SW480 (cell line): ENCODE results near the gene UPF1.
"Not testable (repeated sequence)": the region's sequence is repeated elsewhere in the genome, so short reads cannot be mapped to it uniquely, and the experiment has no call there.

ENCODE experiments used
- DNase-seq: peaks from one replicate; pipeline ENCODE4 v3.0.0-alpha.2; 2016; ENCODE audit warnings: low spot score

Gene UPF1

DNA sequence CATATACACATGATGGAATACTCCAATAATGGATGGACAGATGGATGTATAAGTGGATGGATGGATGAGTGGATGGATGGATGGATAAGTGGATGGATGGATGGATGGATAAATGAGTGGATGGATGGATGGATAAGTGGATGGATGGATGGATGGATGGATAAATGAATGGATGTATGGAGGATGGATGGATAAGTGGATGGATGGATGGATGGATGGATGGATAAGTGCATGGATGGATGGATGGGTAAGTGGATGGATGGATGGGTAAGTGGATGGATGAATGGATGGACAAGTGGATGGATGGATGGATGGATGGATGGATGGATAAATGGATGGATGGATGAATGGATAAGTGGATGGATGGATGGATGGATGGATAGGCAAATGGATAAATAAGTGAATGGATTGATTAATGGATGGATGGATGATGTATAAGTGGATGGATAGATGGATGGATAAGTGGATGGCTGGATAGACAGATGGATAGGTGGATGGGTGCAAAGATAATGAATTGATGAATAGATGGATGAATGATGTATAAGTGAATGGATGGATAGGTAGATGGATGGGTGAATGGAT is 32.3 kb upstream of the UPF1 start:
- DNase-seq = no peak

DNA sequence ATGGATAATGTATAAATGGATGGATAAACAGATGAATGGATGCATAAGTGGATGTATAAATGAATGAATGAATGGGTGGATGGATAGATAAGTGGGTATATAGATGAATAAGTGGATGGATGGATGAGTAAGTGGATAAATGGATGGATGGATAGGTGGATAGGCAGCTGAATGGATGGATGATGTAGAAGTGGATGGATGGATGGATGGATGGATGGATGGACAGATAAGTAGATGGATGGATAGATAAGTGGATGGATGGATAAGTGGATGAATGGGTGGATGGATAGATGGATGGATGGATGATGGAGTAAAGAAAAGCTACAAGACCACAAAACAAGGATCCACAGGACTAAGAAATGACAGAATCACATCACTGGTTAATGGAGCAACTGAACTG is 31.7 kb upstream of the UPF1 start:
- DNase-seq = no peak

DNA sequence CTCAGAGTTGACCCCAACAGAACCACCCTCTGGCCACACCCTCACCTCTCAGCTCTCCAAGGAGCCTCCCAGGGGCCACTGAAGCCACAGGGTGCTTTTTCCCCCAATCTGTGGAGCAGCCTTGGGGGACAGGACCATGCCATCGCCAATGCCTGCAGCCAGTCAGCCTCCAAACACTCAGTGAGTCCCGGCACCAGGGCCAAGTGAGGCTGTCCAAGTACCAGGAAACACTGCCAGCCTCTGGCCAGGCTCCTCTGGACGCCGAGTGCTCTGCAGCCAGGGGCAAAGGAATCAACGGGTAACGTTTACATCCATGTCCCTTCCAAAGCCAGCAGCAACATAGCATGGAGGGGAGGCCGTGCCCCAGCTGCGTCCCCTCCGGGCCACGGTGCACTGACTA is 31.1 kb upstream of the UPF1 start:
- DNase-seq = no peak

DNA sequence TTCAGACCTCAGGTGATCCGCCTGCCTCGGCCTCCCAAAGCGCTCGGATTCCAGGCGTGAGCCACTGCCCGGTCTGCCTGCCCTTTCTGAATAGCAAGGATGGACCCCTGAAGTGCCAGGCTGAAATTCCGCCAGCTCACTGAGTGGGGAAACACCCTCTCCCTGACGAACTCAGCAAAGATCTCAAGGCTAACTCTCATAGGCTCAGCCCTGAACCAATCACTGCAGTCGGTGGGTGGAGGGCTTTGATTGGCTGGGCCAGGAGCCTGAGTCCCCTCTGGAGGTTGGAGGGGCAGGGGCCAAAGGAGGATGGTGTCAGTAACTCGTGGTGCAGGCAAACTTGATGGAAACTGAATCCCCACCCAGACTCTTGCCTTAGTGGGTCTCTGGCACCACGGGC is 29.4 kb upstream of the UPF1 start:
- DNase-seq = no peak

DNA sequence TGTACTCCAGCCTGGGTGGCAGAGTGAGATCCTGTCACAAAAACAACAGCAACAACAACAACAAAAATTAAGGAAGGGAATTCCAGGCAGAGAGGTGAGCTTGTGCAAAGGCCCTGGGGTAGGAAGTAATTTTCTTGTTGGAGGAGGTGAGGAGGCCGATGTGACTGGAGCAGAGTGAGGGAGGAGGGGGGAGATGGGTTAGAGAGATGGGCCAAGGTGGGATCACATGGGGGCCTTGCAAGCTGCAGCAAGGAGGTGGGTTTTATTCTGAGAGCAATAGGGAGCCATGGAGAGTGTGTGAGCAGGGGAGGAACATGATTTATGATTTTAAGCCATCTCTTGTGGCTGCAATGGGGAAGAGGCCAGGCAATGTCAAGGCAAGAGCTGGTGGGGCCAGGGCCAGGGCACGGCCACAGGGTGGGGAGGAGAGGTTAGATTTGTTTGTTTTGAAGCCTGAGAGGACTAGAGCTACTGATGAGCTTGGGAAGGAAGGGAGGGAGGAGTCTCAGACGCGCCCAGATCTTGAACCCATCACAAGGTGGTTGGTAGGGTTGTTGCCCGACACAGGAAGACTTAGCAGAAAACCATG is 28.1 kb upstream of the UPF1 start:
- no peak for DNase-seq

DNA sequence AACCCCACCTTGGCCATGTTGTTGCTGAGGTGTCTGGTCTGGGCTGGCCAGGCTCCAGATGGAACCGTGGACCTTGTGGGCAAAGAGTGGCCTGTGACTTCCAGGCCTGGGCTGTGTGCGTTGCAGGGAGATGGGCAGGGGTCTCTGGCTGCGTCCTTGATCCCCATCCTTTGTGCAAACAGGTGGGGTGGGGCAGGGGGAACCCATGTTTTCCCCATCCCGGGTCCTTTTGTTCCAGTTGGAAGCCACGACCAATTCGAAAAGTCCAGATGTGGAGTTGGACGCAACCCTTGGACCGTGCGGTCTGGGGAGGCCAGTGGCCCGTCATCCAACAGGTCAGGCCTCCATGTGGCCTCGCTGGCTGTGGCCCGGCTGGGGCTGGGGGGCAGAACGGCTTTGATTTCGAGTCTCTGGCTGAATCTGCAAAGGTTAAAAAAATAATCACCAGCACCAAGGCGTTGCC is 27.6 kb upstream of the UPF1 start:
- DNase-seq = no peak

DNA sequence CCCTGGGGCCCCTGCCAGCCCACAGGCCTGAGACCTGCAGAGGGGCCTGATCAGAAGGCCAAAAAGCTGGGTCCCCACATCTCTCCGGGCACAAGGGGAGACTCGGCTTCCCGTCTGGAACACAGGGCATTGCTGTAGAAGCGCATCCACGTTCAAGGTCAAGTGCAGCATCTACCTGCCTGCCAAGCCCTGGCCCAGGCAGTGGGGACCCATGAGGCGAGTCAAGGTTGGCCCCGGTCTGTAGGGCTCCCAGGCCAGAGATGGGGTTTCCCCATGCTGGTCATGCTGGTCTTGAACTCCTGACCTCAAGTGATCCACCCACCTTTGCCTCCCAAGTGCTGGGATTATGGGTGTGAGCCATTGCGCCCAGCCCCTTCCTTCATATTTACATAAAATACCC is 27.1 kb upstream of the UPF1 start:
- no peak for DNase-seq

DNA sequence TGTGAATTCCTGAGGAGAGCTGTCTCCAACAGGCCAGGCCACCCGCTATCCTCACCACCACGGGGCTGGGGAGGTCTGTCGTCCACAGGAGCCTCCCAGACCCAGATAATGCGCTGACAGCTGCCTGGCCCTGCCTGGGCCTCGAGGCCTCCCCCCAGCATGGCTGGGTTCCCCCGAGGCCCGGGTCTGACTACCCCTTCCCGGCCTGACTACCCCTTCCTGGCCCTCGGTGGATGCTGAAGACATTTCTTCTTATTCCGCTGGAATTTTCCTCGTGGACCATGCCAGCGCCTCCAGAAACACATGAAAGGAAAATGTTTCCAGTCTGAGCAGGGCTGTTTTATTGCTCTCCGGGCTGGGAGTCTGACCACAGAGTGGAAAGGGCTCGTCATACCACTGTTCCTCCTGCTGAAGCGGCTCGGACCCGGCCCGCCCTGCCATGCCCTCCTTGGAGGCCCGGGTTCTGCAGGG is 23.9 kb upstream of the UPF1 start:
- no peak for DNase-seq

DNA sequence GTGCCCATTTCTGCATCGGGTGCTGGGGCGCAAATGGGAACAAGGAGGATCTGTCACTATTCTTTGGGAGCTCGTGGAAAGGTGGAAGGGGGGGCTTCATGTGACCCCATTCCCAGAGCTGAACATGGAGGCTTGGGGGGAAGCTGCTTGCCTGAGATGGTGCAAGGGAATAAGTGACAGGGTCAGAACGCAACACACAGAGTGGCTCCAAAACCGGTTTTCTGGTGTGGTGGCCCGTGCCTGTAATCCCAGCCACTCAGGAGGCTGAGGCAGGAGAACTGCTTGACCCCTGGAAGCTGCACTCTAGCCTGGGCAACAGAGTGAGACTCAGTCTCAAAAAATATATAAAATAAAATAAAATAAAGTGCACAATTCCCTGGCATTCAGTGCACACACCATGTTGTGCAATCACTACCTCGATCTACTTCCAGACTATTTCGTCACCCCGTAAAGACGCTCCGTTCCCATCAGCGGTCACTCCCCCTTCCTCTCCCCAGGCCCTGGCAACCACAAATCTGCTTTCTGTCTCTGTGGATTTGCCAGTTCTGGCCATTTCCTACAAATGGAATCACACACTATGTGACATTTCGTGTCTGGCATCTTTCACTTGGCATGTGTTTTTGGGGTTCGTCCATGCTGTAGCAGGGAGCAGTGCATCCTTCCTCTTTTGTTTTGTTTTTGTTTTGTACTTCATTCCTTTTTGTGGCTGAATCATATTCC is 22.4 kb upstream of the UPF1 start:
- DNase-seq = no peak

DNA sequence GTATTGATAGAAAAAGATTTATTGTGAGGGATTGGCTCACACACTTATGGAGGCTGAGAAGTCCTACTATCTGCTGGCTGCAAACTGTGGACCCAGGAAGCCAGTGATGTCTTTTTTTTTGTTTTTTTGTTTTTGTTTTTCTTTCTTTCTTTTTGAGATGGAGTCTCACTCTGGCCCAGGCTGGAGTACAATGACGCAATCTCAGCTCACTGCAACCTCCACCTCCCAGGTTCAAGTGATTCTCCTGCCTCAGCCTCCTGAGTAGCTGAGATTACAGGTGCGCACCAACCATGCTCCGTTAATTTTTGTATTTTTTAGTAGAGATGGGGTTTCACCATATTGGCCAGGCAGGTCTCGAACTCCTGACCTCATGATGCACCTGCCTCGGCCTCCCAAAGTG is 20.1 kb upstream of the UPF1 start:
- DNase-seq = not testable (repeated sequence)

DNA sequence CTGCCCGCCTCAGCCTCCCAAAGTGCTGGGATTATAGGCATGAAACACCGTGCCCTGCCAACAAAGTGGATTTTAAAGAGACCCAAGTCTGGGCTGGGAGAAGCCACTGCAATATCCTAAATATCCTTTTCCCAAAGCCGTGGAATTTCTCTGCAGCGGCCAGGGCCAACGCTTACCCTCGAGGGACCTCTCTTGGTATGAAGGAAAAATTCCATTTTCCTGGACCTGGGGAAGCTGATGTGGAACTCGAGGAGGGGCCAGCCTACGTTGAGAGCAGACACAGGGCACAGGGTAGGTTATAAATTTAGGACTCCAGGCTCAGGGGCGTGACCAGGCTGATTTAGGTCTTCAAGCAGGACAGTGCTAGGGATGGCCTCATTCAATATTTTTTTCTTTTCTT is 17.7 kb upstream of the UPF1 start:
- no peak for DNase-seq

DNA sequence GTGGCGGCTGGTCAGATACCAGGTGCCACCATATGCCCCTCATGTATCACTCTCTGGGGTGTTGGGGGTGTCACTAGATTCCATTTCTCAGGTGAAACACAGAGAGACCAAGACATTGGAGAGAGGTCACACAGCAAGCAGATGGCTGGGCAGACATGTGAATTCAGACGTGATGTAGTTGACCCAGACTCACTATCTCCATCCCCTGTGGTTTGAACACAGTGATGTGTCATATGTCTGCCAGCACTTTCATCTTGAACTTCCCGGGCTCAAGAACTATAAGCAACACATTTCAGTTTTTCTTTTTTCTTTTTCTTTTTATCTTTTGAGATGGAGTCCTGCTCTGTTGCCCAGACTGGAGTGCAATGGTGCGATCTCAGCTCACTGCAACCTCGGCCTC is 16.1 kb upstream of the UPF1 start:
- no peak for DNase-seq

DNA sequence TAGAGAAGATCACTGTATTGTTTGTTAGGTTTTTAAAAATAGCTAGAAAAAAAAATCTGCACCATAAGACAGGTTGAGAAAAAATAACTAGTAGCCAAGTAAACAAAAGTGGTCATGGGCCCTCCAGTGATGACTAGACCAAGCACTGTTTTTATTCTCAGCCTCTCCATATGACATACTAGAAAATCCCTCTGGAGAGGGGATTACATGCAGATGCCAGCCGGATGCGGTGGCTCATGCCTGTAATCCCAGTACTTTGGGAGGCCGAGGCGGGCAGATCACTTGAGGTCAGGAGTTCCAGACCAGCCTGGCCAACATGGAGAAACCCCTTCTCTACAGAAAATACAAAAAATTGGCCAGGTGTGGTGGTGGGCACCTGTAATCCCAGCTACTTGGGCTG is 15.1 kb upstream of the UPF1 start:
- DNase-seq = not testable (repeated sequence)

DNA sequence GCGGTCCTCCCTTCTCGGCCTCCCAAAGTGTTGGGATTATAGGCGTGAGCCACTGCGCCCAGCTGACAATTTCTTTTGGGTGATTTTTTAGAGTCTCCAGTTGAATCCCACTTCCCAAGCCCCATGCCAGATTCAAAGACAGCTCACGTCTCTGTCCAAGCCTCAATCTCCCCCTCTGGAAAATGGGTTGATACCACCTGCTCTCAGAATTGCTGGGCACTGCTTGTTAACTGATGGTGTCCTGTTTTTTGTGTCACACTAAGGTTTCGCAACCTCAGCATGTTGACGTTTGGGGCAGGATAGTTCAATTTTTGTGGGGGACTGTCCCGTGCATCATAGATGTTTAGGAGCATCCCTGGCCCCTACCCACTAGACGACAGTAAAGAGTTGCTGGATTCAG is 14.2 kb upstream of the UPF1 start:
- DNase-seq = no peak

DNA sequence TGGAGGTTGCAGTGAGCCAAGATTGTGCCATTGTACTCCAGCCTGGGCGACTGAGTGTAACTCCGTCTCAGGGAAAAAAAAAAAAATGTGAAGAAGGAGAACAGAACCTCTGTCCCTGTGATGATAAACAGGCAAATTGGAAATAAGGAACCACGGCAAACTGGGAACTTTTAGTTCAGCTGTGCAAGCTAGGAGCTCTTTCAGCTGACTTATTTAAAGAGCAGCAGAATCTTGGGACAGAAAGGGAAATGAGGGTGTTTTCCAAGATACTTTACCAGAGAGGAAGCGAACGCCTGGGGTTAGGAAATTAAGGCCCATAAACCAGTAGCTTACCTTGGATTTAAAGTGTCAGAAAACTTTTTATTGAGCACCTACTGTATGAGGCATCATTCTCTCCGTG is 3.0 kb upstream of the UPF1 start:
- DNase-seq = no peak

DNA sequence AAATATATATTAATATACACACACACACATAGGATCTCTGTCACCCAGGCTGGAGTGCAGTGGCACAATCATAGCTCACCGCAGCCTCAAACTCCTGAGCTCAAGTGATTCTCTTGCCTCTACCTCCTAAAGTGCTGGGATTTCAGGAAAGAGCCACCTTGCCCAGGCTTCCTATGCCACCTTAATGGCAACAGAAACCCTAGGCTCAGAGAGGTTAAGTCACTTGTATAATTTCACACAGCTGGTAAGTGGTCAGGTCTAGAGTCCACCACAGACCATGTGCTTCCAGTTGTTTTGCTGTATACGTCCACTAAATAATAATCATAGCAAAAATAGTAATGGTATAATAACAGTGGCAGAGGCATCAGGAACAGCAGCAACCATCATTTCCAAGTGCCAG is 1.3 kb upstream of the UPF1 start:
- DNase-seq = no peak

DNA sequence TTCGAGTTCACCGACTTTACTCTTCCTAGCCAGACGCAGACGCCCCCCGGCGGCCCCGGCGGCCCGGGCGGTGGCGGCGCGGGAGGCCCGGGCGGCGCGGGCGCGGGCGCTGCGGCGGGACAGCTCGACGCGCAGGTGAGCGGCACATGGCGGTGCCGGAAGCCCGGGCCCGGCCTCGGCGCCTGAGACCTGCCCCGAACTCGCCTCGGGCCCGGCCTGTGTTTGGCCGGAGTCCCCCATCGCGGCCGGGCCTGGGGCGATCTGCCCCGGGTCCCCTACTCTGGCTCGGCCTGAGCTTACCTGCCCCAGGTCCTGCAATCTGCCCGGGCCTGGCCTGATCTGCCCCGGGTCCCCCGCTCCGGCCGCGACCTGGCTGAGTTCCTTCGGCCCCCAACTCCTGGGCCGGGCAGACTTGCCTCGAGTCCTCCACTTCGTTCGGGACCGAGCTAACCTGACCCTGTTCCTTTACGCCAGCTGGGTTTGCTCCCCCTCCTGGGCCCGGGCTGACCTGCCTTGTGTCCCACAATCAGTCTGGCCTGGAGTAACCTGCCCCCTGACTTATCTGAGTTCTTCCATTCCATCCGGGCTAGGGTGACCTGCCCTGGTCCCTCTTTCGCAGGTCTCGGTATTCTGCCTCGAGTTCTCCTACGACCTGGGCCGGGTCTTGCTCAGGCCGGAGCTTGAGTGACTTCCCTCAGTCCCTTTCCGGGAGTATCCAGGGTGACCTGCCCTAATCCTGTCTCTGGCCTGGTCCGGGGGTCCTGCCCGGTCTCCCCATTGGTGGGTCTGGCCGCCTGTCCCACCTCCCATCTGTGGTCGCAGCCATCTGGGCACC is 764 bp downstream of the UPF1 start:
- DNase-seq = peak; percentile 45

DNA sequence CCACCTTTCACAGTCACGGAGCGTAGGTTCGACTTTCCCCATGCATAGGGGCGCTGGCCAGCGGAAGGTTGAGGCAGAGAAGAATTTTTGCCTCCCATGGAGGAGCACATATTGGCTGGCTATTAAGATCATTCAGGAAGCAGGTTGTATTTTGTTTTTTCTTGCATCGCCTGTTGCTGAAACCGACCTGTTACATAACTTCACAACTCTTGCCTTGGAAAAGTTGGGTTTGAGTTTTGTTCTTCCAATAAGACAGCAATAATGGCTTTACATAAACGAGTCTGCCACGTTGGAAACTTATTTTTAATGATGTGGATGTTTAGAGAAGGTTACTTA is 1.4 kb downstream of the UPF1 start:
- DNase-seq = no peak

DNA sequence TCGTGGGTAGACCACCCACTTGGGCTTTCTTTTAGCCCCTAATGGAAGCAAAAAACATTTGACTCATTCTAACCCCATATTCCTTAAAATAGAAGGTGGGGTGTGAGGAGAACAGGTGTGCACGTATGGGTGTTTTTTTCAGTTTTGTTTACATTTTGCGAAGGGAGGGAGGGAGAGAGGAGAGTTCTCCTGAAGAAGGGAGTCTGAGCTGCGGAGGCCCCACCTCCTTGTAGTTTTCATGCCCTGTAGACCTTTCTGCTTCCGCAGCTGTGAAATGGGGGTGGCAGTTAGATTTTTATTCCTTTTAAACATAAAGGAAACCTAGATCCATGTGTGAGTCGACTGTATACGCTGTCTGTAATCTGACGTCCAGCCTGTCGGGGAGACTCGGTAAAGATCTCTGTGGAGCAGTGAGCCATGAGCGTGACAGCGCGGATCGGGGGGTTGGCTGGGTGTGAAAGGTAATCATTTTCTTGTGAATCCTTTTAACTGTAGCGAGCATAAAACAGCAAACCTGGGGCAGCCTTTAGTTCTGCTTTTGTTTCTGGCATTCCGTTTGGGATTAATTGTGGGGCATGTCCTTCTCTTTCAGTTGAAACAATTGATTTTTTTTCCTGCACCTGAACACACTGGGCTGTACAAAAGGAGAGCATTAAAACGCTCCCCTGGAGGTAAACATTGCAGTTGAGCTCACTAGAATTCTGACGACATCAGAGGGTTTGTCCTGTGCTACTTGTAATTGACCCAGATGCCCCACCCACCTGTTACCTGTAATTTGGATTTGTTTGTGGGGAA is 2.3 kb downstream of the UPF1 start:
- DNase-seq = peak; percentile 23

DNA sequence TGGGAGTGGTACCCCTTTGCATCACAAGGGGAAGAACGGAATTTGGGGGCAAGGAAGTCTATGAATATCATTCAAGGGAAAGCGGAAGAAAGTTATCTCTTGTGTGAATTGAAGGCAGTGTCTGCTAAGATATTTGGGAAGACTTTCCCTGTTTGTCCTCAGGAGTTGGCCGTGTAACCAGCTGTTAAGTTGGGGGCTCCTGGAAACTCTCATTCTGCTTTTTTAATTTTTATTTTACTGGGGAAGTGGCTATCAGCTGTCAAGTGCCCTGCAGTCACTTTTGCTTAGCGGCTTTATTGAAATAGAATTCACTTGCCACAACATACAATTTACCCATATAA is 2.9 kb downstream of the UPF1 start:
- no peak for DNase-seq

DNA sequence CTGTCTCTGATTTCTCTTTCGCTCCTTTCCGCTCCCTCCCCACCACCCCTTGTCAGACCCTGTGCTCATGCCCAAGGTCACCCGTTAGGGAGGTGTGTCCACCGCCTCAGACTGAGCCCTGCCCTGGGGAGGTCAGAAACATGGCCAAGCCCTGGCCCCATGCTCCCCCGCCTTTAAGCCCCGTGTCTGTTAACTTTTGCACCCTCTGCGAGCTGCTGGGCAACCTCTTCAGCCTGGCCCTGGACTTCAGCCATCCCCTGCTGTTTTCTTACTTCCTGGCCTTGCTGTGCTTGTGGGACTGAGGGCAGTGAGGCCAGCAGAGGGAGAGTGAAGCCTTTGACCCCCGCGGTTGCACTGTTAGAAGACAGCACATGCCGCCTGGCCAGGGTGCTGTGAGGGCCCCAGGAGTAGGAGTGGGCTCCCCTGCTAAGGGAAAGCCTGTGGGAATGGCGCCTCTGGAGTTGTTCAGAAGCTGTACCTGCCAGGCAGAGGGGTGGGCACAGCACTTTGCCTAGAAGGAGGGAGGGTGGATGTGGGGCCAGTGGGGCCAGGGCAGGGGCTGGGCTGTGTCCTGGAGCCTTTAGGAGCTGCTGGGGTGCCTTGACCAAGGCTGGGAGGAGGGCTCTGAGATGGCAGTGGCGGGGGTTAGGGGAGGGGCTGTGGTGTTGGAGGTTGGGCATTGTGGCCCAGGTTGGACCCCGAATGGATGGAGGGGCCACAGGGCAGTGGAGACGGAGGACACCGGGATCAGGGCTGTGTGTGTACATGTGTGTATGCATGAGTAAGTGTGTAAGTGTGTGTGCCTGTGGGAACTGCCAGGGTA is 7.9 kb downstream of the UPF1 start:
- no peak for DNase-seq
